H1 (cell line): ENCODE results near the gene TP73. TPM values are rescaled to one million over a fixed set of nuclear protein-coding genes. Genes with fewer than 3 reads are reported as not detected.

Source experiments
- CTCF ChIA-PET: fragments of 300-600 bp; sonication (Branson Sonifier 250); formaldehyde crosslinking; loops from one replicate; lab custom pipeline; 2021; ENCODE audit not compliant: partially characterized antibody; lab: Charles Lee
- POLR2A ChIA-PET: fragments of 300-600 bp; sonication (Branson Sonifier 250); formaldehyde crosslinking; loops from one replicate; lab custom pipeline; 2021; ENCODE audit warnings: inconsistent platforms; ENCODE audit not compliant: partially characterized antibody; lab: Charles Lee
- DNase-seq, 2 experiments: peaks; one replicate each; pipeline versions ENCODE4 v3.0.0 to v3.0.0-alpha.2; 2010 to 2022; ENCODE audit warnings: low spot score in 2 of 2, low read depth in 1 of 2, mixed read lengths in 1 of 2
- FAIRE-seq: peaks from 2 replicates; lab custom pipeline; 2011; peaks lifted over from hg19 to GRCh38; lab: Jason Lieb, UNC
- H2AFZ ChIP-seq: 2 replicates; pipeline ENCODE4 v1.8.1; 2012; ENCODE audit warnings: low read length, inconsistent platforms
- H2AK5ac ChIP-seq: 2 replicates; pipeline ENCODE4 v1.6.1; 2013; ENCODE audit warnings: low read depth, low read length
- H2BK120ac ChIP-seq: replicated peaks from 2 replicates; pipeline ENCODE3; 2013; ENCODE audit warnings: low read depth, low read length, inconsistent platforms
- H2BK12ac ChIP-seq: 2 replicates; pipeline ENCODE4 v1.6.1; 2013; ENCODE audit warnings: low read depth, low read length
- H2BK15ac ChIP-seq: 2 replicates; pipeline ENCODE4 v1.6.1; 2013; ENCODE audit warnings: low read length
- H2BK20ac ChIP-seq: 2 replicates; pipeline ENCODE4 v1.6.1; 2013; ENCODE audit warnings: low read length
- H2BK5ac ChIP-seq: 2 replicates; pipeline ENCODE4 v1.6.1; 2013; ENCODE audit warnings: low read depth, low read length
- H3K14ac ChIP-seq: 2 replicates; pipeline ENCODE4 v1.6.1; 2013; ENCODE audit warnings: inconsistent platforms; ENCODE audit not compliant: insufficient read length
- H3K18ac ChIP-seq: 2 replicates; pipeline ENCODE4 v1.6.1; 2013; ENCODE audit warnings: low read length; ENCODE audit errors: extremely low read depth
- H3K23ac ChIP-seq: 2 replicates; pipeline ENCODE4 v1.6.1; 2013; ENCODE audit warnings: inconsistent platforms; ENCODE audit not compliant: insufficient read length
- H3K23me2 ChIP-seq: 2 replicates; pipeline ENCODE4 v1.6.1; 2013; ENCODE audit warnings: low read depth, low read length
- H3K27ac ChIP-seq: 2 replicates; pipeline ENCODE4 v1.6.1; 2011; ENCODE audit warnings: low read depth, low read length, inconsistent platforms
- H3K27me3 ChIP-seq, 4 experiments: replicated peaks in 1 of 4; 1 replicate in 1 of 4; 2 replicates in 3 of 4; pipeline versions ENCODE4 v1.6.1 to v1.8.1; 2011 to 2013; ENCODE audit warnings: low read length in 3 of 4, mild to moderate bottlenecking in 3 of 4, inconsistent platforms in 2 of 4, mixed read lengths in 2 of 4, moderate library complexity in 1 of 4; ENCODE audit not compliant: control insufficient read depth in 3 of 4, insufficient read depth in 3 of 4; ENCODE audit errors: extremely low read depth in 1 of 4
- H3K36me3 ChIP-seq, 4 experiments: 2 replicates each; pipeline versions ENCODE4 v1.6.1 to v1.8.1; 2011 to 2013; ENCODE audit warnings: mild to moderate bottlenecking in 4 of 4, low read length in 3 of 4, moderate library complexity in 2 of 4, control low read depth in 1 of 4, inconsistent platforms in 1 of 4; ENCODE audit not compliant: insufficient read depth in 4 of 4, control insufficient read depth in 2 of 4
- H3K4ac ChIP-seq: replicated peaks from 2 replicates; pipeline ENCODE3; 2013; ENCODE audit warnings: low read length, low read depth, mixed read lengths, inconsistent platforms; ENCODE audit not compliant: insufficient read length
- H3K4me1 ChIP-seq, 4 experiments: replicated peaks in 1 of 4; 1 replicate in 1 of 4; 2 replicates in 3 of 4; pipeline versions ENCODE4 v1.6.1 to v1.8.1; 2011 to 2013; ENCODE audit warnings: low read length in 3 of 4, inconsistent platforms in 2 of 4, mixed read lengths in 1 of 4; ENCODE audit not compliant: insufficient read depth in 4 of 4, control insufficient read depth in 3 of 4
- H3K4me2 ChIP-seq, 2 experiments: 2 replicates each; pipeline versions ENCODE4 v1.6.1 to v1.8.1; 2011 to 2013; ENCODE audit warnings: low read depth in 2 of 2, low read length in 2 of 2, control low read depth in 1 of 2, inconsistent platforms in 1 of 2, mild to moderate bottlenecking in 1 of 2; ENCODE audit not compliant: insufficient read depth in 1 of 2
- H3K4me3 ChIP-seq, 4 experiments: fragments of 200-600, 300-600 bp in 1 of 4; sonication (generic), shearing (Covaris generic), sonication (Bioruptor Twin) in 1 of 4; 2 replicates each; pipeline versions ENCODE4 v1.5.1 to v1.8.1; 2011 to 2016; ENCODE audit warnings: low read length in 4 of 4, low read depth in 3 of 4, control low read depth in 2 of 4, inconsistent platforms in 2 of 4, mild to moderate bottlenecking in 2 of 4, mixed read lengths in 1 of 4, moderate library complexity in 1 of 4; ENCODE audit not compliant: insufficient read depth in 2 of 4; ENCODE audit errors: extremely low read depth in 1 of 4
- H3K56ac ChIP-seq: replicated peaks from 2 replicates; pipeline ENCODE3; 2013; ENCODE audit warnings: low read depth, mild to moderate bottlenecking, mixed read lengths, low read length, inconsistent platforms; ENCODE audit not compliant: insufficient read length
- H3K79me1 ChIP-seq: 2 replicates; pipeline ENCODE4 v1.6.1; 2013; ENCODE audit warnings: low read depth, low read length, control low read depth
- H3K79me2 ChIP-seq, 2 experiments: 2 replicates each; pipeline versions ENCODE4 v1.6.1 to v1.8.1; 2012 to 2013; ENCODE audit warnings: low read length in 2 of 2, mild to moderate bottlenecking in 2 of 2, inconsistent platforms in 1 of 2; ENCODE audit not compliant: insufficient read depth in 2 of 2, control insufficient read depth in 1 of 2
- H3K9ac ChIP-seq, 4 experiments: replicated peaks in 1 of 4; 1 replicate in 1 of 4; 2 replicates in 3 of 4; pipeline versions ENCODE4 v1.6.1 to v1.8.1; 2011 to 2013; ENCODE audit warnings: low read depth in 3 of 4, low read length in 3 of 4, control low read depth in 2 of 4, mild to moderate bottlenecking in 2 of 4, moderate library complexity in 2 of 4, inconsistent platforms in 1 of 4; ENCODE audit errors: extremely low read depth in 1 of 4
- H3K9me3 ChIP-seq, 2 experiments: 2 replicates each; pipeline versions ENCODE4 v1.6.1 to v1.8.1; 2012 to 2013; ENCODE audit warnings: mild to moderate bottlenecking in 2 of 2, moderate library complexity in 2 of 2, control low read depth in 1 of 2, inconsistent platforms in 1 of 2, low read depth in 1 of 2, low read length in 1 of 2, mixed read lengths in 1 of 2; ENCODE audit not compliant: insufficient read depth in 2 of 2
- H4K20me1 ChIP-seq, 2 experiments: replicated peaks in 1 of 2; 2 replicates each; pipeline versions ENCODE3 to v1.8.1; 2011 to 2013; ENCODE audit warnings: inconsistent platforms in 2 of 2, low read length in 2 of 2, mild to moderate bottlenecking in 1 of 2; ENCODE audit not compliant: insufficient read depth in 2 of 2, control insufficient read depth in 1 of 2
- H4K5ac ChIP-seq: 2 replicates; pipeline ENCODE4 v1.6.1; 2013; ENCODE audit warnings: low read length, low read depth, mixed read lengths, inconsistent platforms; ENCODE audit not compliant: insufficient read length
- H4K8ac ChIP-seq: 2 replicates; pipeline ENCODE4 v1.8.0; 2013; ENCODE audit warnings: mild to moderate bottlenecking, moderate library complexity, low read length, inconsistent platforms; ENCODE audit not compliant: insufficient read depth; ENCODE audit errors: extremely low read depth
- H4K91ac ChIP-seq: replicated peaks from 2 replicates; pipeline ENCODE3; 2013; ENCODE audit warnings: low read length, mixed read lengths, inconsistent platforms; ENCODE audit not compliant: insufficient read length
- TCF12 ChIP-seq: IDR thresholded peaks from 2 replicates; pipeline ENCODE4 v1.6.1; 2011; ENCODE audit warnings: low read depth, mild to moderate bottlenecking, low read length
- WGBS, 2 experiments: shearing (Covaris generic) in 1 of 2; methylation state at CpG; one replicate each; pipeline versions ENCODE4 v1.1.6 to v1.1.7; 2013 to 2015; ENCODE audit warnings: low lambda C conversion rate in 2 of 2, mixed read lengths in 2 of 2, inconsistent platforms in 1 of 2, low coverage in 1 of 2, missing lambda C conversion rate in 1 of 2; ENCODE audit not compliant: insufficient replicate concordance in 2 of 2, insufficient coverage in 1 of 2, insufficient read length in 1 of 2; ENCODE audit errors: extremely low coverage in 1 of 2, missing lambda C conversion rate in 1 of 2; 5-methylcytosine and 5-hydroxymethylcytosine counted together
- polyA plus RNA-seq, 7 experiments: library from polyadenylated mRNA; depleted of rRNA in 3 of 7; stranded (reverse) in 5 of 7; unstranded in 2 of 7; fragments of >200 nt in 5 of 7; fragments of 200-250 nt in 2 of 7; gene quantifications; 1 replicate in 5 of 7; 2 replicates in 1 of 7; 4 replicates in 1 of 7; pipeline versions ENCODE4 v1.2.1 to v1.2.3, GENCODE V29; 2011 to 2013; ENCODE audit warnings: missing spikeins in 2 of 7, mixed read lengths in 2 of 7
- total RNA-seq: library from RNA; stranded (reverse); fragmentation: NEBNext Ultra II Directional; extraction: Animal tissue kit (Norgen Biotek cat#: 25700); gene quantifications from 2 replicates; pipeline ENCODE4 v1.2.1, GENCODE V29; 2021

TP73 gene
- total and polyA plus RNA-seq, 2 of the 8 experiments (the other 6 are each of a cell fraction or from before 2014, with no cell fraction given): 2.6 to 3.1 TPM

GRCh38 chr1:3777078-3777547 is 124.8 kb downstream of the TP73 start:
- H2BK5ac ChIP-seq: no peak overlapping the region
- 84% methylated on average over 10 of the region's 10 CpGs; no CpG with 5 or more reads in 1 of the 2 experiments for WGBS, 2 experiments
- H3K4ac ChIP-seq: no peak overlapping the region
- H2AK5ac ChIP-seq: no peak overlapping the region
- H2BK12ac ChIP-seq: no peak overlapping the region
- no peak overlapping the region for H3K56ac ChIP-seq
- no peak overlapping the region for H2BK15ac ChIP-seq
- no peak overlapping the region for H3K23ac ChIP-seq
- no peaks in the 10 kb centered on the region; the same call in 1 of the 2 replicates for H3K79me1 ChIP-seq
- no peak overlapping the region for H4K91ac ChIP-seq
- H2BK20ac ChIP-seq: no peak overlapping the region
- no peak overlapping the region for H2AFZ ChIP-seq
- DNase-seq (no peak), FAIRE-seq (no peak)
- CTCF ChIA-PET: interaction anchor here (0.7 to 3.0 kb wide), 4 partner anchors 9 to 44 kb away, joined by 3 to 24 read pairs (median 4); no protein-coding TSS in a partner anchor
- H3K23me2 ChIP-seq: peaks cover 6% of the 10 kb centered on the region; the same call in 1 of the 2 replicates
- peaks cover 0 to 30% (median 11%) of the 10 kb centered on the region in 4 experiments; a peak in 6 of 7 replicates for H3K4me1 ChIP-seq
- H2BK120ac ChIP-seq: no peak overlapping the region
- POLR2A ChIA-PET: interaction anchor here (0.8 to 5.8 kb wide), 3 partner anchors 13 to 57 kb away, joined by 3 to 84 read pairs (median 3); no protein-coding TSS in a partner anchor
- H4K20me1 ChIP-seq: peaks cover 8 to 21% of the 10 kb centered on the region in 2 experiments
- H3K79me2 ChIP-seq: no peaks in the 10 kb centered on the region
- H3K18ac ChIP-seq: no peak overlapping the region
- no peak overlapping the region; the same call in 1 of the 2 replicates for H4K8ac ChIP-seq
- H3K36me3 ChIP-seq: peaks cover 15 to 26% (median 24%) of the 10 kb centered on the region in 4 experiments
- no peak overlapping the region for H3K27ac ChIP-seq
- H3K27me3 ChIP-seq: no peaks in the 10 kb centered on the region; a peak in 1 of 7 replicates
- H3K9me3 ChIP-seq: no peaks in the 10 kb centered on the region
- H3K9ac ChIP-seq: no peak overlapping the region
- H3K14ac ChIP-seq: no peak overlapping the region
- H3K4me3 ChIP-seq: no peak overlapping the region
- H4K5ac ChIP-seq: no peak overlapping the region
- H3K4me2 ChIP-seq: no peak overlapping the region
- TF ChIP-seq TCF12: no peak
